Fibroblast of mammary gland (primary cell): ENCODE data around the gene AGMO.

Source experiments
- DNase-seq: peaks from one replicate; pipeline ENCODE4 v3.0.0-alpha.2; 2010; ENCODE audit warnings: low read depth
- H3K4me3 ChIP-seq: 2 replicates; pipeline ENCODE4 v1.5.1; 2011; ENCODE audit warnings: low read depth, mild to moderate bottlenecking, low read length, moderate library complexity; ENCODE audit not compliant: control insufficient read depth
- CTCF ChIP-seq: conservative IDR thresholded peaks from 2 replicates; pipeline ENCODE4 v1.5.1; 2011; ENCODE audit warnings: low read depth, low read length, inconsistent platforms; ENCODE audit not compliant: control insufficient read depth, insufficient read depth

The AGMO gene

GRCh38 chr7:15225981-15226380, 335.8 kb downstream of the AGMO start:
- H3K4me3 ChIP-seq, result no peak overlapping the region
- TF ChIP-seq CTCF, result no peak
- DNase-seq, result no peak

- TF ChIP-seq CTCF, result no peak
- DNase-seq, result no peak
These were observed 342.1 kb downstream of the AGMO start for GRCh38 chr7:15219758-15220157.

GRCh38 chr7:15218261-15218660, 343.6 kb downstream of the AGMO start:
- no peak overlapping the region for H3K4me3 ChIP-seq
- DNase-seq, result no peak
- TF ChIP-seq CTCF, result no peak

More at GRCh38 chr7:15219758-15220157, 342.1 kb downstream of the AGMO start:
- H3K4me3 ChIP-seq, result no peak overlapping the region

- H3K4me3 ChIP-seq, result no peak overlapping the region
- DNase-seq, result no peak
- TF ChIP-seq CTCF, result no peak
These were observed 346.2 kb downstream of the AGMO start for GRCh38 chr7:15215616-15216015.

- H3K4me3 ChIP-seq, result no peak overlapping the region
- DNase-seq, result peak; percentile 19
- no peak for TF ChIP-seq CTCF
These were observed 346.8 kb downstream of the AGMO start for GRCh38 chr7:15214976-15215375.

- H3K4me3 ChIP-seq, result no peak overlapping the region
- no peak for DNase-seq
- no peak for TF ChIP-seq CTCF
These were observed 348.7 kb downstream of the AGMO start for GRCh38 chr7:15213093-15213492.

- DNase-seq, result no peak
- H3K4me3 ChIP-seq, result no peak overlapping the region
- TF ChIP-seq CTCF, result no peak
These were observed 352.4 kb downstream of the AGMO start for GRCh38 chr7:15209429-15209828.
